Stimulated activated CD8-positive, alpha-beta memory T cell treated with anti-CD3 and anti-CD28 coated beads, Interleukin-4, amount 100 ng/mL, for 48 hours (primary cell): ENCODE results near the gene DHX8.

Source experiments
- DNase-seq: peaks from one replicate; pipeline ENCODE4 v3.0.0-alpha.2; 2020

Gene DHX8

DNA sequence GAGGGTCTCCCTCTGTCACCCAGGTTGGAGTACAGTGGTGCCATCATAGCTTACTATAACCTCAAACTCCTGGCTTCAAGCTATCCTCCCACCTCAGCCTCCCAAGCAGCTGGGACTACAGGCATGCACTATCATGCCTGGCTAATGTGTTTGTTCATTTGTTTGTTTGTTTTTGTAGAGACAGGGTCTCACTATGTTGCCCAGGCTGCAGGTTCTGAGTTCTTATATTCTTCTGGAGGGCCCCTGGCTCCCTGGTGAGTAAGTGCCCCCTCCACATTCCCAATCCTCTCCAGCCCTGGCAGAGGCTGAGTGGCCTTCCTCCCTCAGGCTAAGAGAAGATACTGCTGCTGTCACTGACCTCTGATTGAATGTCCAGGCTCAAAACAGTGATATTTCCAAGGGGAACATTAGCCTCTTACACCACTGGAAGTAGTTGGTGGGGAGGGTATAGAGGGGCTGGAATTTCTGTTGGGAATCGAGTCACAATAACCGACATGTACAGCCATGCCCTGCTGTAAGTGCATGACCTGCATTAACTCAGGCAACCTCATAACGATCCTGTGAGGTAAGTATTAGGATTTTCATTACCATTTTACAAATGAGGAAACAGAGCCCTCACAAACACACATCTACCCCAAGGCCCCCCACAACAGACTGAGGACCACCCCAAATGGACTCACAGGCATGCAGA is 65.1 kb downstream of the DHX8 start:
- DNase-seq = no peak

DNA sequence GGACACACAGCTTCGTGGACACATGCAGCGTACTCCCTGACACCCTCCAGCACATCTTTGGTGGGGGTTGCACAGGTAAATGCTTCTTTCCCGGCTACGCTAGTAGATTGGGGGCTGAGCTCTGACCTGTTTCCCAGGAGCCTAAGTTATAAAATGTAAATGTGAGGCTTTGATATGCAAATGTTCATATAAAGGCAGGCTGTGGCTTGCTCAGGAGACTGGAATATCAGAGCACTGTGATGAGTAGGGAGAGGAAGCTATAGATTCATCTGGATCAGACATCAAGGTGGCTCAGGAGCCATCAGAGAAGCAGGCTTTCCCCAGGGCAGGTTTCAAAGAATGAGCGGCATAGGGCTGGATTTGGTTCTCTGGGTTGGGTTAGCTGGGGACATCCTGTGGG is 65.7 kb downstream of the DHX8 start:
- DNase-seq = no peak

GRCh38 chr17:43550754-43551153 is 67.0 kb downstream of the DHX8 start:
- DNase-seq = no peak

DNA sequence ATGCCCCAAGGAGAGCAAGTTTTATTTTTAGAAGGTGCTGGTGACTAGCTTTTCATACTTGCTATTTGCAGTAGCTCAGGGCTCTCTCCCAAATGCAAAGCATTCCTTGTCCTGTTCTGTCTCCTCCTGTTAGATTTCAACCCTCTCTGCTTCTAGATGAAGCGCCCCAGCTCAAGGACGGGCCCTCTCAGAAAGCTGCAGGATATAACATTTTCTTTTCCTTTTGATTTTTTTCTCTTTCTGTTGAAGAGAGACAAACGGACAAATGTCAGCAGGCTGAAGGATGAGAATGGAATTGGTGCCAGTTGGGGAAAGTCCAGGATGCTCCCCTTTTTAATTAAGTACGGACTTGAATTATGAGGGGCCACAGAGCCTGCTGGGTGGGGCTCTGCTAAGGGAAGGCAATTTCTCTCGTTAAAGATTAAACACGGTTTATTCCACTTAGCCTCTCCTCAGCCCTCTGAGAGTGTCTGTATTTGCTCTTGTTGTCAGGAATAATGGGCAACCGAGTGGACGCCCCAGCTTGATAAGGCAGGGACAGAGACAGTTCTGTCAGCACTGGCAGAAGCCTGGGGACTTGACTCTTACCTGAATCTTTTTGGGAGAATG is 68.6 kb downstream of the DHX8 start:
- no peak for DNase-seq

GRCh38 chr17:43553573-43553972 is 69.8 kb downstream of the DHX8 start:
- DNase-seq = no peak

DNA sequence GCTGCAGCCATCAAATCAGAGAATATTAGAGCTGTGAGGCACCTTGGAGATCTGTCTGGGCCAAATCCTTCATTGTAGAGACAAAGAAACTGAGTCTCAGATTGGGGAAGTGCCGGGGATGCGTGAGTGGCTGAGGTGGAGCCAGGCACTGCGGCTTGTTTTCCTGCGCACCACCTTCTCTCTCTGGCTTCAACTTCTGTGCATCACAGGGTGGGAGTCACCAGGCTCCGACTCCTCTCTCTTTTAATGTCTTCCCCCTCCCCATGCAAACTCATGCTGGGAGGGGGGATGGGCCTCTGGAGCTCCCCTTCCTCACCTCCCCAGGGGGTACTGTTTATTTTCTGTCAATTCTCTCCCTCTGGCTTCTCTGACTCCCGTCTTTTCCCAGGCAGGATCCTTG is 71.1 kb downstream of the DHX8 start:
- no peak for DNase-seq

GRCh38 chr17:43556292-43556691 is 72.5 kb downstream of the DHX8 start:
- no peak for DNase-seq

DNA sequence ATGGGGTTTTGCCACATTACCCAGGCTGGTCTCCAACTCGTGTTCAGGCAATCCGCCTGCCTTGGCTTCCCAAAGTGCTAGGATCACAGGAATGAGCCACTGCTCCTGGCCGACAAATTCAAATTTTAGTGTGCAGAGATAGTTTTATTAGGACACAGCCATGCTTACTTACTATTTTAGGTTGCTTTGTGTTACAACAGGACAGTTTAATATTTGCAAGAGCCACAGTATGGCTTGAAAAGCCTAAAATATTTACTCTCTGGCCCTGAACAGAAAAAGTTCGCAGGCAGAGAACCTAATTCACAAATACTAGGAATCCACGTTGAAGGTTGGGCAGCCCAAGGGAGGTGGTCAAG is 75.0 kb downstream of the DHX8 start:
- DNase-seq = no peak

DNA sequence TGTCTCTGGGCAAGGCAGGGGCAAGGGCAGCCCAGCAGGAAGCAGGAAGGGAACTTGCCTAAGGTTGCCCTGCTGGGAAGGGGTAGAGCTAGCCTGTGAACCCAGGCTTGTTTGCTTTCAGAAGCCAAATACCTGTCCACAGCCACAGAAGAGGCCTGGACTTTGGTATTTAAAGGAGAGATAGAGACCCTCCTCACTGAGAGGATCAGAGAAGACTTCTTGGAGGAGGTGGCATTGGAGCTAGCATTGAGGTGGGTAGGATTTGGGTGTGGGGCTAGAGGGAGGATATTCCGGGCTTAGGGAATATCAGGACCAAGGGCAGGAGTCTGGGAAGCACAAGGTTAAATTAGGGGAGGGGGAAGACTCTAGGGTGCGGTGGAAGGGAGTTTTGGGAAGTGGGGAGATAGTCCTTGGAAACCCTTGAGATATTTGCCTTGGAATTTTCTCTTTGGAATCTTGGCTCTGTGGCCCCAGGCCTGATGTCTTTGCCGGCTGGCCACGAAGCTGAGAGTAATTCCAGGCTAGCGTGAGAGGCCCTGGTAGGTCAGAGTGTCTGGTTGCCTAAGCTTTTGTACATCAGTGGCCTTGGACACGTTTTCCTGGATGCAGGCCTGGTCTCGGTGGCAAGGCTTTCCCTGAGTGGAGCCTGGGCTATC is 75.5 kb downstream of the DHX8 start:
- DNase-seq = no peak

DNA sequence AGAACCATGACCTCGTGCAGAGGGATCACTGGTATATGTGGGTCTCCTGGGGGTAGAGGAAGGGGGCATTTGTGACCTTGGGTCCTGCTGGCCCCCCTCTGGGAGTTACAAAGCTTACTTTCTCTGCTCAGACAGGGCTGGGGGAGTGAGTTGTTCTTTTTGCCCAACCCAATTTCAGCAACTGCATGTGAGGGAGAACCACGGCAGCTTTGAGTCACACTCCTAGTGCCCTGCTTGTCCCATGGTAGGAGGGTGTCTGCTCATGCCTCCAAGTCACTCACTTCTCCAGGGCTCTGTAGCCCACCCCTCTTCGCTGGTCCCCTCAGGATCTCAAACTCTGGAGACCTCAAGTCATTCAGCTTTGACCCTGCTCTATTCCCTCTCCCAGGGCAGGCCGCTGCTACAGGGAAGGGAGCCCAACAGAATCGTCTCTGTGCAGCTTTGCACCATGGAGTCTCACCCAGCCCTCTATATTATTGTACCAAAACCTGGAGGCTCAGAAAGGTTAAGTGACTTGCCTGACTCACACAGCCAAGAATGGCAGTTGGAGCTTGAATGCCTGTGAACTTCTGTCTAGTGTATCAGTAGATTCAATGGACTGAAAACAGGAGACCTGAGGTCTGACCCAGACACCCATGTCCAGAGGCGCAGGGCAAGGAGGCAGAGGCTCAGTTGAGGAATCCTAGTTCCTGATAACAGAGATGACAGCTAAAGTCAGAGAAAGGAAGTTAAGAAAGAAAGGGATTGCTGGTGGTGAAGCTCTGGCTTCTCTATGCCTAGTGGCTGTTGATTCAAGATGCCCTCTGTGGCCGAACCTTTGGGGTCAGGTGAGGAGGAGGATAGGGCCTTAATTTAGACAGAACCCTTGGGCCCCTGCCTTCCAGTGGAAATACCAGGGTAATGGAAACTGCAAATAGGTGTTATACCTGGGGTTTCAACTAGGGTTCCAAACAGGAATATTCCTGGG is 77.0 kb downstream of the DHX8 start:
- DNase-seq = no peak

- DNase-seq = no peak
Observed at GRCh38 chr17:43562679-43563599, 79.2 kb downstream of the DHX8 start.

DNA sequence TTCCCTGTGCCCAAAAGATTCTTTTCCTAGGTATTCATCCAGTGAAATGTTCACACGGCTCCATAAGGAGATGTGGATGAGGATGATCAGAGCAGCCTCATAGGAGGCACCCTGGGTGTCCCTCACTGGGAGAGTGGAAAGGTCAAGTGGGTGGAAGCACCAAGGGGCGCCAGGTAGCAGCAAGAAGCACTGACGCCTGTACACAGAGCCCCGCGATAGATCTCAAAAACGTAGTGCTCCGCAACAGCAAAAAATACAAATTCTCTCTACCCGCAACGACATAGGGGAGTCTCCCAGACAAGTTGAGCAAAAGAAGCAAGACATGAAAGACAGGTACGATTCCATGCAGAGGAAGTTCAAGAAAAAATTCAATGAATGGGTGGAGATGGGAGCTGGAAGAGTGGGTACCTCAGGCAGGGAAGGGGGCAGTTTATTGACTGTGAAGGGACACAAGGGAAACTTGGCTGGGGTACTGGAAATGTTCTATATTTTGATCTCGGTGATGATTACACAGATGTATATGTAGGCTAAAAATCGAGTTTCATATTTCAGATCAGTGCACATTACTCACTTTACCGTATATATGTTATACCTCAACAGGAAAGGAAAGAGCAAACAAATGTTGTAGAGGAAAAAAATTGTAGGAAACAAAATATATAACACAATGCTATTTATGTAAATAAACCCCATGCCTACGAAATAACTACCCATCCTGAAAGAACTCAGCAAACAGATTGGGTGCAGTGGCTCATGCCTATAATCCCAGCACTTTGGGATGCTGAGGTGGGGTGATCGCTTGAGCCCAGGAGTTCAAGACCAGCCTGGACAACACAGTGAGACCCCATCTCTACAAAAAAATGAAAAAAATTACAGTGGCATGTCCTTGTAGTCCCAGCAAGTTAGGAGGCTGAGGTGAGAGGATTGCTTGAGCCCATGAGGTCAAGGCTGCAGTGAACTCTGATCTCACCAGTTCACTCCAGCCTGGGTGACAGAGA is 80.1 kb downstream of the DHX8 start:
- DNase-seq = no peak

GRCh38 chr17:43568506-43569082 is 84.8 kb downstream of the DHX8 start:
- DNase-seq = no peak

- no peak for DNase-seq
Observed at GRCh38 chr17:43570518-43570928, 86.7 kb downstream of the DHX8 start.

DNA sequence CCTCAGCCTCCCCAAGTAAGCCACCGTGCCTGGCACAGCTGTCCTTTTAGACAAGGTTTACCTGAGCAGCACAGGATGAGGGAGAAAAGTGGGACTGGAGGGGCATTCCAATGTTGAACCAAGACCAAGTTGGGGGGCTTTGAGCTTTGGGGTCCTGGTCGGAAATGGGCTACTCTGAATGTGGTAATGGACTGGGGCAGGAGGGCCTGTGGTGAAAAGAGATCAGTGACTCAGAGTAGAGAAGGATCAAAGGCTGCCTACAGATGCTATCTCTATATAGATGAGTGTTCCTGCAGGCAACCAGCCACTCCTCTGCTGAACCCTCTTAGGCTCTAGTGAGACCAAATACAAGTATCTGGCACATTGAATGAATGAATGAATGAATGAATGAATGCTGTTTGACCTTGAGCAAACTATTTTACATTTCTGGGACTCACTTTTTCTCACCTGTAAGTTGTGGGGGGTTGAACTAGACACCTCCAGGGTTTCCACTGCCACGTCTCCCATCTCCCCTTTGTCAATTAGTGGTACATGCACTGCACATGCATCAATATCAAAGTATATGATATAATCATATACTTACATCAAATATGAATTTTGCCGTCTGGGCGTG is 88.7 kb downstream of the DHX8 start:
- DNase-seq = no peak

DNA sequence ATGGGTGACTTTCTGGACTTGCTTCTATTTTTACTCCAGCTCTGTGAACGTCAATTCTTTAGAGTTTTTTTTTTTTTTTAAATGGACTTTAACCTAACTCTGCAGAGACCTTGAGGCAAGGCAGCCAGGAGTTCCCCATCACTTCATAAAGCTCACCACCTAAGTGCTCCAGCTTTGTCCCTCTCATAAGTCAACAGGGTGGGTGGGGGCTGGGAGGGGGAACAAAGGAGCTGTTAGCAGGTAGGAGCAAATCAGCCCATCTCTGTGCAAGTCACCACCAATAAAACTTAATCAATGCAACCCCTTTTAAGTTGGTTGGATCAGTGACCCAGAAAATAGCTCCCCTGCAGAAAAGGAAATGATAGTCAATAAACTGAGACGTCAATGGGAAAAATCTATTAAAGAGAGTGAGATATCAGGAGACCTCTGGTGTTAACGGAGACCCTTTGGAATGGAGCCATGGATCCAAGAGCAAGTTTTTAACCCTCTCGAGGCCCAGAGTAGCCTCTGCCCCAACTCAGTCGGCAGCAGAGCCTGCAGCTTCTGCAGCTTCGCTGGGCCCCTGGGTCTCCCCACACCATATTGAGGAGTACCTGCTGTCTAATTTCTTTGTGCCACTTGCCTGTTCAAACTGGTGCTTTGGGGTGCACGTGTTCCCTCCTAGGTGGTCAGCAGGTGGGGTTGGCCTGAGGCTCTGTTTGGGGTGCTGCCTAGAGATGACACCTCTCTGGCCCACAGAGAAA is 90.0 kb downstream of the DHX8 start:
- DNase-seq = no peak

DNA sequence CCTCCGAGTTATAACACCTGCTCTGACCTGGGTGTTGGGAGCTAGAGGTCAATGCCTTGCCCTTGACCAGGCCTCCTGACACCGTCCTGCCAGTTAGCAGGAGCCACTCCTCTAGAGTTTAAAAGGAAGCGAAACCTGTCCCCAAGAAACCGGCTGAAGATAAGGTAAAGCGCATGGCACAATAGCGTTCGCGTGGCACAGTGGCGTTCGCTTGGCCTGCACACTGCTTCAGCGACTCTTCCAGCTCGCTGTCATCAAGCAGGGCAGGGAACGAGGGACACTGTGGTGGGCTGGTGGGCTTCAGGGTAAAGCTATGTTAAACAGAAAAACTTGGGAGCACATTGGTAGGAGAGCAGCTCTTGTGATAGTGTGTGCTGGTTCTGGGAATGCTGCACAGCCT is 90.6 kb downstream of the DHX8 start:
- DNase-seq = no peak

DNA sequence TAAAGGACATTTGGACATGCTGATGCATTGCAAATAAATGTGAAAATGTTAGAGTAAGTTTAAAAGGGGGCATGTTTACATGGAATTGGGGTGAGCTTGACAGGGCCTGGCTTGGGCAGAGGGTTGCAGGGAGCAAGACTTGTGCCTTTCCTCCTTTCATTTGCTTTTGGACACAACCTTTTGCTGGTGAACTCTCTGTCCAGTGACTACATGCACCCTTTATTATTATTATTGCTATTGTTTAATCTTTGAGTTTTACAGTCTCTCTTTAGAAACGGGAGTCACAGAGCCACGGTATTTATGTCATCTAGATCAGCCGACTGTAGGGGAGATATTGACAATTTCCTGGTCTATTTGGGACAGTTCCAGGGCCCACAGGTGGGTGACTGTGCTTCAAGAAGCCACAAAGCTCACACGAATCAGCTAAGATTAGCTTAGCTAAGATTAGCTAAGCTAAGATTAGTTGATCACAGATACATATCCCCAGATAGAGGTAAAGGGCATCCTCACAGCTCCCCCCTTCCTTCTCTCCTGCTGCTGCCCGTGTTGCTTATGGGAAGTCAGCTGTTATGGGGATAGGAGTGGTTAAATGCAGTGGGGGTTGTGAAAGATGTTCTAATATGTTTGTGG is 91.2 kb downstream of the DHX8 start:
- DNase-seq = no peak
